CD14-positive monocyte (primary cell): ENCODE results near the gene SLC10A1. TPM values are rescaled to one million over a fixed set of nuclear protein-coding genes. Genes with fewer than 3 reads are reported as not detected.

Experiments
- DNase-seq, 3 donors: peaks; one replicate each; pipeline ENCODE4 v3.0.0-alpha.2; 2011 to 2022
- H2AFZ ChIP-seq: 2 replicates; pipeline ENCODE4 v1.6.0; 2012; ENCODE audit warnings: mild to moderate bottlenecking, low read depth, low read length, inconsistent platforms; ENCODE audit not compliant: insufficient read depth, poor library complexity, severe bottlenecking
- H3K27ac ChIP-seq, 2 donors: 1 replicate in 1 of 2; 2 replicates in 1 of 2; pipeline ENCODE4 v1.5.1; 2012 to 2013; ENCODE audit warnings: low read length in 2 of 2, control low read depth in 1 of 2, inconsistent platforms in 1 of 2, low read depth in 1 of 2, mild to moderate bottlenecking in 1 of 2
- H3K27me3 ChIP-seq, 2 donors: one replicate each; pipeline versions ENCODE4 v1.6.0 to v1.6.1; 2011 to 2013; ENCODE audit warnings: low read length in 2 of 2; ENCODE audit not compliant: control insufficient read depth in 2 of 2, insufficient read depth in 2 of 2
- H3K36me3 ChIP-seq, 2 donors: replicated peaks in 1 of 2; 1 replicate in 1 of 2; 2 replicates in 1 of 2; pipeline versions ENCODE4 v1.5.1 to v1.6.1; 2012 to 2013; ENCODE audit warnings: low read length in 2 of 2, control low read depth in 1 of 2, inconsistent platforms in 1 of 2, mild to moderate bottlenecking in 1 of 2; ENCODE audit not compliant: insufficient read depth in 2 of 2, control insufficient read depth in 1 of 2
- H3K4me1 ChIP-seq, 2 donors: 1 replicate in 1 of 2; 2 replicates in 1 of 2; pipeline versions ENCODE4 v1.5.1 to v1.6.1; 2012 to 2013; ENCODE audit warnings: low read length in 2 of 2, control low read depth in 1 of 2, inconsistent platforms in 1 of 2, mild to moderate bottlenecking in 1 of 2, moderate library complexity in 1 of 2; ENCODE audit not compliant: insufficient read depth in 2 of 2, control insufficient read depth in 1 of 2
- H3K4me2 ChIP-seq: replicated peaks from 2 replicates; pipeline ENCODE3; 2012; ENCODE audit warnings: low read length, moderate library complexity, mild to moderate bottlenecking; ENCODE audit not compliant: poor library complexity, severe bottlenecking; ENCODE audit errors: extremely low read depth
- H3K4me3 ChIP-seq, 3 experiments: fragments of 200-600 bp in 1 of 3; sonication (generic) in 1 of 3; replicated peaks in 1 of 3; 1 replicate in 2 of 3; 2 replicates in 1 of 3; pipeline ENCODE4 v1.5.1; 2011 to 2013; ENCODE audit warnings: low read length in 3 of 3, mild to moderate bottlenecking in 3 of 3, control low read depth in 2 of 3, low read depth in 2 of 3, inconsistent platforms in 1 of 3, moderate library complexity in 1 of 3
- H3K79me2 ChIP-seq: 2 replicates; pipeline ENCODE4 v1.6.0; 2012; ENCODE audit warnings: mild to moderate bottlenecking, control low read depth, inconsistent platforms, low read length, moderate library complexity; ENCODE audit not compliant: insufficient read depth
- H3K9ac ChIP-seq: 2 replicates; pipeline ENCODE4 v1.6.0; 2017; ENCODE audit warnings: low read length, mild to moderate bottlenecking; ENCODE audit not compliant: insufficient read depth, poor library complexity, severe bottlenecking
- H3K9me3 ChIP-seq, 2 donors: replicated peaks in 1 of 2; 1 replicate in 1 of 2; 2 replicates in 1 of 2; pipeline versions ENCODE4 v1.5.1 to v1.6.1; 2012 to 2013; ENCODE audit warnings: low read length in 2 of 2, control low read depth in 1 of 2; ENCODE audit not compliant: control insufficient read depth in 1 of 2, insufficient read depth in 1 of 2
- H4K20me1 ChIP-seq: 2 replicates; pipeline ENCODE4 v1.6.0; 2012; ENCODE audit warnings: mild to moderate bottlenecking, low read length, control low read depth, moderate library complexity; ENCODE audit not compliant: insufficient read depth
- H3K27ac Mint-ChIP-seq, 7 donors: one replicate each; pipeline ENCODE4 v1.8.0; 2020; ENCODE audit warnings: mild to moderate bottlenecking in 7 of 7, mixed read lengths in 7 of 7, moderate library complexity in 6 of 7, inconsistent platforms in 2 of 7
- H3K27me3 Mint-ChIP-seq, 3 donors: one replicate each; pipeline ENCODE4 v1.8.0; 2021 to 2022; ENCODE audit warnings: low read depth in 3 of 3, mild to moderate bottlenecking in 3 of 3, mixed read lengths in 3 of 3, moderate library complexity in 3 of 3, inconsistent platforms in 1 of 3
- H3K36me3 Mint-ChIP-seq, 2 donors: one replicate each; pipeline ENCODE4 v1.8.0; 2020; ENCODE audit warnings: mixed read lengths in 2 of 2, inconsistent platforms in 1 of 2, mild to moderate bottlenecking in 1 of 2
- H3K4me1 Mint-ChIP-seq: one replicate; pipeline ENCODE4 v1.8.0; 2020; ENCODE audit warnings: mild to moderate bottlenecking, mixed read lengths
- H3K4me3 Mint-ChIP-seq, 2 donors: one replicate each; pipeline ENCODE4 v1.8.0; 2020; ENCODE audit warnings: mild to moderate bottlenecking in 2 of 2, mixed read lengths in 2 of 2, moderate library complexity in 1 of 2
- H3K9me3 Mint-ChIP-seq, 7 donors: one replicate each; pipeline ENCODE4 v1.8.0; 2020 to 2022; ENCODE audit warnings: mixed read lengths in 7 of 7, mild to moderate bottlenecking in 6 of 7, moderate library complexity in 6 of 7, inconsistent platforms in 2 of 7
- CTCF ChIP-seq: fragments of 200-600 bp; IDR thresholded peaks from one replicate; pipeline ENCODE4 v1.8.0; 2022; ENCODE audit warnings: antibody characterized with exemption, mild to moderate bottlenecking
- WGBS: methylation state at CpG from one replicate; pipeline ENCODE4 v1.1.5; 2013; ENCODE audit warnings: missing lambda C conversion rate; ENCODE audit not compliant: insufficient coverage; 5-methylcytosine and 5-hydroxymethylcytosine counted together
- intact Hi-C, 2 donors: fragments of 100-400 bp; cut with micrococcal nuclease; formaldehyde crosslinking; loops; one replicate each; pipeline versions ENCODE4 v1.15.0 to v1.15.1; 2023
- polyA plus RNA-seq, 3 donors: library from polyadenylated mRNA; depleted of rRNA in 1 of 3; unstranded in 2 of 3; stranded (reverse) in 1 of 3; fragments of 300-500 nt in 2 of 3; fragments of >200 nt in 1 of 3; fragmentation: Illumina TruSeq in 2 of 3; gene quantifications; 1 replicate in 2 of 3; 2 replicates in 1 of 3; pipeline ENCODE4 v1.2.3, GENCODE V29; 2012 to 2021

Gene SLC10A1
- polyA plus RNA-seq, 3 donors: 0.09 TPM; not detected in 2

- H3K4me3 ChIP-seq: no peak overlapping the region
- no peaks in the 10 kb centered on the region for H3K9me3 ChIP-seq
- intact Hi-C loops: no loop called here
- Mint-ChIP-seq H3K36me3 (no peaks in the 10 kb centered on the region), H3K4me1 (peaks cover 14% of the 10 kb centered on the region), H3K4me3 (no peak overlapping the region), H3K9me3 (peaks cover 0 to 3% (median 0%) of the 10 kb centered on the region in 7 donors), H3K27ac (no peak overlapping the region), H3K27me3 (peaks cover 0 to 6% (median 1%) of the 10 kb centered on the region in 3 donors)
- H3K9ac ChIP-seq: no peak overlapping the region
- no peaks in the 10 kb centered on the region for H3K36me3 ChIP-seq
- no peak overlapping the region for H3K4me2 ChIP-seq
- H3K79me2 ChIP-seq: no peaks in the 10 kb centered on the region
- no peaks in the 10 kb centered on the region for H4K20me1 ChIP-seq
- no peak for TF ChIP-seq CTCF
- WGBS: 100% methylated on average over 2 of the region's 3 CpGs
- no peak for DNase-seq
- H3K27ac ChIP-seq: no peak overlapping the region
- H3K27me3 ChIP-seq: no peaks in the 10 kb centered on the region
- H3K4me1 ChIP-seq: peaks cover 7 to 9% of the 10 kb centered on the region in 2 donors
- H2AFZ ChIP-seq: no peak overlapping the region
Measured at GRCh38 chr14:69794791-69795190, 2.2 kb downstream of the SLC10A1 start.

- no peak overlapping the region for H3K4me3 Mint-ChIP-seq
- Histone ChIP-seq H3K4me3 (no peak overlapping the region), H2AFZ (no peak overlapping the region), H3K9ac (no peak overlapping the region), H3K36me3 (no peaks in the 10 kb centered on the region), H3K9me3 (no peaks in the 10 kb centered on the region), H3K27me3 (no peaks in the 10 kb centered on the region), H4K20me1 (no peaks in the 10 kb centered on the region), H3K4me2 (no peak overlapping the region), H3K4me1 (peaks cover 7 to 8% of the 10 kb centered on the region in 2 donors), H3K27ac (no peak overlapping the region), H3K79me2 (no peaks in the 10 kb centered on the region)
- 98% methylated on average over 7 of the region's 7 CpGs for WGBS
- H3K27ac Mint-ChIP-seq: no peak overlapping the region
- peaks cover 0 to 7% (median 0%) of the 10 kb centered on the region in 3 donors for H3K27me3 Mint-ChIP-seq
- no peaks in the 10 kb centered on the region for H3K36me3 Mint-ChIP-seq
- peaks cover 12% of the 10 kb centered on the region for H3K4me1 Mint-ChIP-seq
- DNase-seq: no peak
- no peak for TF ChIP-seq CTCF
- intact Hi-C loops: no loop called here
- peaks cover 0 to 3% (median 0%) of the 10 kb centered on the region in 7 donors for H3K9me3 Mint-ChIP-seq
Measured at GRCh38 chr14:69792887-69793421, 4.1 kb downstream of the SLC10A1 start.
